HG03280 (cell line): ENCODE results near the gene ERICH6.

Source experiments
- ATAC-seq: cut with Tn5 transposase; IDR thresholded peaks from one replicate; pipeline ENCODE4 v1.9.1; 2021; ENCODE audit warnings: mild to moderate bottlenecking, moderate library complexity; ENCODE audit not compliant: unreplicated experiment

The ERICH6 gene

GRCh38 chr3:150691414-150692040 lies 12.2 kb downstream of the ERICH6 start:
- no peak for ATAC-seq

- no peak for ATAC-seq
Observed at GRCh38 chr3:150687613-150688012, 16.1 kb downstream of the ERICH6 start.

- no peak for ATAC-seq
Observed at GRCh38 chr3:150682824-150683223, 20.9 kb downstream of the ERICH6 start.

- no peak for ATAC-seq
Observed at GRCh38 chr3:150682279-150682678, 21.4 kb downstream of the ERICH6 start.

- ATAC-seq, result peak; percentile 92
Observed at GRCh38 chr3:150681057-150681456, 22.7 kb downstream of the ERICH6 start.

GRCh38 chr3:150680562-150680961 lies 23.2 kb downstream of the ERICH6 start:
- peak; percentile 18 for ATAC-seq

- ATAC-seq, result no peak
Observed at GRCh38 chr3:150675587-150675986, 28.1 kb downstream of the ERICH6 start.

- ATAC-seq, result no peak
Observed at GRCh38 chr3:150673966-150674365, 29.8 kb downstream of the ERICH6 start.

GRCh38 chr3:150666167-150666566 lies 37.6 kb downstream of the ERICH6 start:
- ATAC-seq, result no peak

GRCh38 chr3:150663461-150663860 lies 40.3 kb downstream of the ERICH6 start:
- ATAC-seq, result no peak

- no peak for ATAC-seq
Observed at GRCh38 chr3:150662410-150663200, 41.1 kb downstream of the ERICH6 start.

- no peak for ATAC-seq
Observed at GRCh38 chr3:150656316-150656715, 47.4 kb downstream of the ERICH6 start.

GRCh38 chr3:150653110-150653561 lies 50.6 kb downstream of the ERICH6 start:
- ATAC-seq, result no peak

GRCh38 chr3:150640256-150640655 lies 63.5 kb downstream of the ERICH6 start:
- ATAC-seq, result no peak

- no peak for ATAC-seq
Observed at GRCh38 chr3:150639262-150639661, 64.5 kb downstream of the ERICH6 start.

- no peak for ATAC-seq
Observed at GRCh38 chr3:150636258-150636657, 67.5 kb downstream of the ERICH6 start.

- ATAC-seq, result peak; percentile 80
Observed at GRCh38 chr3:150635526-150635925, 68.2 kb downstream of the ERICH6 start.

- ATAC-seq, result no peak
Observed at GRCh38 chr3:150635076-150635475, 68.6 kb downstream of the ERICH6 start.

- ATAC-seq, result no peak
Observed at GRCh38 chr3:150631515-150632221, 72.1 kb downstream of the ERICH6 start.

- ATAC-seq, result no peak
Observed at GRCh38 chr3:150627557-150627956, 76.2 kb downstream of the ERICH6 start.

- no peak for ATAC-seq
Observed at GRCh38 chr3:150626148-150626930, 77.4 kb downstream of the ERICH6 start.
